Measurements from ENCODE around the gene CHI3L2.

The CHI3L2 gene

DNA sequence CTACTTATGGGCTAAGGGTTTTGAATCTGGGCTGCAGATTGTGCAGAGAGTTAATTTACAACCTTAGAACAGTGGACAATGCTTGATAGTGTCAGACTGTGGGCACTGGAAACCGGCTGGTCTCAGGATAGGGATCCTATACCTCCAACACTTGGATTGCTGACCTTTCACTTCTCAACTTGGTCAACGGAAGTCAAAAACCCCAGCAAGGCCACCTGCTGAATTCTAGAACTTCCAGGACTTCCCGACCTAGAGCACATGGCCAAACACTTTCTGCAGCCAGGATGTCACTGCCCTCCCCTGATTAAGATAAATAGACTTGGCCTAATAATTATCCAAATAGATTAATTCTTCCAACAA, 26.7 kb upstream of the CHI3L2 start:
- no peak overlapping the region for H4K8ac ChIP-seq (ENCODE audit: low read depth, low read length)
- no peak overlapping the region for H3K23ac ChIP-seq (ENCODE audit: low read depth, low read length, poor library complexity)
- no peaks in the 10 kb centered on the region for H3K79me1 ChIP-seq (ENCODE audit: low read depth, low read length)
- no peak overlapping the region for H3K4me3 ChIP-seq (ENCODE audit: low read length in 2 of 2)
- no peak overlapping the region for H2BK120ac ChIP-seq (ENCODE audit: low read depth, low read length)
- peaks cover 2 to 3% of the 10 kb centered on the region in 2 donors for H3K4me1 ChIP-seq (ENCODE audit: control insufficient read depth in 2 of 2, insufficient read depth in 1 of 2, low read depth in 1 of 2, low read length in 2 of 2)
- no CpG with 5 or more reads among the region's 3 CpGs for WGBS, 2 donors (ENCODE audit: extremely low coverage in 2 of 2, insufficient read length in 2 of 2, insufficient replicate concordance in 1 of 2)
- H3K36me3 ChIP-seq (replicated peaks in 1 of 2; ENCODE audit: control insufficient read depth in 2 of 2, insufficient read depth in 2 of 2, low read length in 2 of 2) = no peaks in the 10 kb centered on the region
- H2BK12ac ChIP-seq (ENCODE audit: low read length) = no peak overlapping the region
- no peak overlapping the region for H3K14ac ChIP-seq (ENCODE audit: low read length)
- H2BK5ac ChIP-seq (ENCODE audit: low read length) = no peak overlapping the region
- no peak overlapping the region for H3K9ac ChIP-seq (ENCODE audit: low read depth, low read length, poor library complexity)
- H3K18ac ChIP-seq (ENCODE audit: low read length) = no peak overlapping the region
- no peak overlapping the region for H2AK5ac ChIP-seq (ENCODE audit: low read depth, low read length)
- no peak overlapping the region for H2BK15ac ChIP-seq (ENCODE audit: low read length)
- no peak overlapping the region for H2AFZ ChIP-seq (ENCODE audit: low read length)
- H3K4me2 ChIP-seq (ENCODE audit: insufficient read depth, low read length, poor library complexity, severe bottlenecking) = no peak overlapping the region
- H3K9me3 ChIP-seq (replicated peaks in 1 of 2; ENCODE audit: control insufficient read depth in 2 of 2, insufficient read depth in 1 of 2, low read depth in 1 of 2, low read length in 2 of 2) = no peaks in the 10 kb centered on the region
- H3K4ac ChIP-seq (ENCODE audit: low read length) = no peak overlapping the region
- no peak for DNase-seq (ENCODE audit: low spot score)
- no peak overlapping the region for H3K27ac ChIP-seq (replicated peaks; ENCODE audit: low read length)
- peaks cover 0 to 21% (median 0%) of the 10 kb centered on the region in 3 experiments for H3K27me3 ChIP-seq (ENCODE audit: control insufficient read depth in 3 of 3, insufficient read depth in 3 of 3, low read depth in 1 of 3, low read length in 3 of 3)
- no peak overlapping the region for H4K91ac ChIP-seq (ENCODE audit: low read depth, low read length, poor library complexity)

DNA sequence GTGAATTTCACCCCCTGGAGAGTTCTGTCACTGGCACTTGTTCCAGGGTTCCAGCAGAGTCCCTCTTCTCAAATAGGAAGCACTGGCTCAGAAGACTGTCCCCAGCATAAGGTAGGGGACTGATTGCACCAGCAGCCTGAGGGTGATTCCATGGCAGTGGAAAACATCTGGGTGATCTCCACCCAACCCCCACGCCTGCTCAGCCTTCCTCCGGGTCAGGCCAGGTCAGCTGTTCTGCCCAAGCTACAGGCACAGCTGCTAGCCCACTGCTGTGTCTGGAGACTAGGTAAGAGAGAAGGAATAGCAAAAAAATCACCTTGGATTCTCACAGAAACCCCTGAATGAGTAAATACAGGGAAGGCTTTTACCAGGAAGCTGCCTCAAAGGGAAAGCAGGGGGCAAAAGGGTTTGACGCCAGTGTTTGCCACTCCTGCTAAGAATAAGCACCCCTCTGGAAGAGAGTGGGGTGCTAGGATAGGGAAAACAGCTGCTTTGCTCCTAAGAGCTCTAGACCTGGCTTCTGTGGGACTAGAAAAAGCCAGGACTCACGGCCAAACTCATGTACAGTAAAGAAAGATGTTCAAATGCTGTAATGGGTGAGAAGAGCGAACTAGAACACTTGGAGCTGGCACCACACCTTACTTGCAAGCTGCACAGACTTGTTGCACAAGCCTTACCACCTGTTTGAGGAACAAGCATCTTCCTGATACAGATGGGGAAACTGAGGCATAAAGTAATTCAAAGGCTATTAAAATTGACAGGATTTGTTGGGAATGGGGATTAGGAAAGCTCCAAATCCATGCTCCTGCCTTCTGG, 26.0 kb upstream of the CHI3L2 start:
- Histone ChIP-seq H3K79me1 (ENCODE audit: low read depth, low read length) (no peaks in the 10 kb centered on the region), H3K18ac (ENCODE audit: low read length) (no peak overlapping the region), H3K9me3 (replicated peaks in 1 of 2; ENCODE audit: control insufficient read depth in 2 of 2, insufficient read depth in 1 of 2, low read depth in 1 of 2, low read length in 2 of 2) (no peaks in the 10 kb centered on the region), H3K36me3 (replicated peaks in 1 of 2; ENCODE audit: control insufficient read depth in 2 of 2, insufficient read depth in 2 of 2, low read length in 2 of 2) (no peaks in the 10 kb centered on the region), H4K8ac (ENCODE audit: low read depth, low read length) (no peak overlapping the region), H3K4me1 (ENCODE audit: control insufficient read depth in 2 of 2, insufficient read depth in 1 of 2, low read depth in 1 of 2, low read length in 2 of 2) (peaks cover 1 to 2% of the 10 kb centered on the region in 2 donors), H3K4me3 (ENCODE audit: low read length in 2 of 2) (no peak overlapping the region), H2BK5ac (ENCODE audit: low read length) (no peak overlapping the region), H3K4me2 (ENCODE audit: insufficient read depth, low read length, poor library complexity, severe bottlenecking) (no peak overlapping the region), H2AFZ (ENCODE audit: low read length) (no peak overlapping the region), H4K91ac (ENCODE audit: low read depth, low read length, poor library complexity) (no peak overlapping the region), H3K4ac (ENCODE audit: low read length) (no peak overlapping the region), H2AK5ac (ENCODE audit: low read depth, low read length) (no peak overlapping the region), H3K9ac (ENCODE audit: low read depth, low read length, poor library complexity) (no peak overlapping the region), H3K27me3 (ENCODE audit: control insufficient read depth in 3 of 3, insufficient read depth in 3 of 3, low read depth in 1 of 3, low read length in 3 of 3) (peaks cover 0 to 21% (median 0%) of the 10 kb centered on the region in 3 experiments), H2BK15ac (ENCODE audit: low read length) (no peak overlapping the region), H2BK120ac (ENCODE audit: low read depth, low read length) (no peak overlapping the region), H3K14ac (ENCODE audit: low read length) (no peak overlapping the region), H3K27ac (replicated peaks; ENCODE audit: low read length) (no peak overlapping the region), H3K23ac (ENCODE audit: low read depth, low read length, poor library complexity) (no peak overlapping the region), H2BK12ac (ENCODE audit: low read length) (no peak overlapping the region)
- DNase-seq (ENCODE audit: low spot score) = no peak
- WGBS, 2 donors (ENCODE audit: extremely low coverage in 2 of 2, insufficient read length in 2 of 2, insufficient replicate concordance in 1 of 2) = no CpG with 5 or more reads among the region's 5 CpGs

DNA sequence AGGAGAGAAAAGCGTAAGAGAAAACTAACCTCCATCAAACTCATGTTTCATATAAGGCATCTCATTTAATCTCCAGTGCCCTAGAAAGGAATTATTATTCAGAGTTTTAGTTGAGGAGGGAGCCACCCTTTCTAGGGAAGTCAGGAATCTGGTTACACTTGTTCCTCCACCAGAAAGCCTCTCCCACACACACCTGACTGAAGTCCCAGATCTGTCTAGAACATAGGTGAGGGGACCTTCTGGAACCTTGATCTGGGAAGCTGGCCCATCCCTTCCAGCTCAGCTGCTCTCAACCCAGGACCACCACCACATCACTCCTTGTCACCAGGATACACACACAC, 25.2 kb upstream of the CHI3L2 start:
- no CpG with 5 or more reads among the region's 1 CpG for WGBS, 2 donors (ENCODE audit: extremely low coverage in 2 of 2, insufficient read length in 2 of 2, insufficient replicate concordance in 1 of 2)
- no peak overlapping the region for H3K14ac ChIP-seq (ENCODE audit: low read length)
- H3K4me3 ChIP-seq (ENCODE audit: low read length in 2 of 2) = no peak overlapping the region
- no peak overlapping the region for H2BK5ac ChIP-seq (ENCODE audit: low read length)
- H2BK120ac ChIP-seq (ENCODE audit: low read depth, low read length) = no peak overlapping the region
- no peak overlapping the region for H2BK15ac ChIP-seq (ENCODE audit: low read length)
- no peak for DNase-seq (ENCODE audit: low spot score)
- H3K4me2 ChIP-seq (ENCODE audit: insufficient read depth, low read length, poor library complexity, severe bottlenecking) = no peak overlapping the region
- no peak overlapping the region for H2BK12ac ChIP-seq (ENCODE audit: low read length)
- no peaks in the 10 kb centered on the region for H3K79me1 ChIP-seq (ENCODE audit: low read depth, low read length)
- H3K4me1 ChIP-seq (ENCODE audit: control insufficient read depth in 2 of 2, insufficient read depth in 1 of 2, low read depth in 1 of 2, low read length in 2 of 2) = peaks cover 1 to 2% of the 10 kb centered on the region in 2 donors
- H3K27me3 ChIP-seq (ENCODE audit: control insufficient read depth in 3 of 3, insufficient read depth in 3 of 3, low read depth in 1 of 3, low read length in 3 of 3) = peaks cover 0 to 21% (median 0%) of the 10 kb centered on the region in 3 experiments
- H3K36me3 ChIP-seq (replicated peaks in 1 of 2; ENCODE audit: control insufficient read depth in 2 of 2, insufficient read depth in 2 of 2, low read length in 2 of 2) = no peaks in the 10 kb centered on the region
- no peak overlapping the region for H3K18ac ChIP-seq (ENCODE audit: low read length)
- H3K4ac ChIP-seq (ENCODE audit: low read length) = no peak overlapping the region
- H4K8ac ChIP-seq (ENCODE audit: low read depth, low read length) = no peak overlapping the region
- H4K91ac ChIP-seq (ENCODE audit: low read depth, low read length, poor library complexity) = no peak overlapping the region
- H2AFZ ChIP-seq (ENCODE audit: low read length) = no peak overlapping the region
- H3K27ac ChIP-seq (replicated peaks; ENCODE audit: low read length) = no peak overlapping the region
- H2AK5ac ChIP-seq (ENCODE audit: low read depth, low read length) = no peak overlapping the region
- no peak overlapping the region for H3K23ac ChIP-seq (ENCODE audit: low read depth, low read length, poor library complexity)
- no peak overlapping the region for H3K9ac ChIP-seq (ENCODE audit: low read depth, low read length, poor library complexity)
- H3K9me3 ChIP-seq (replicated peaks in 1 of 2; ENCODE audit: control insufficient read depth in 2 of 2, insufficient read depth in 1 of 2, low read depth in 1 of 2, low read length in 2 of 2) = no peaks in the 10 kb centered on the region

DNA sequence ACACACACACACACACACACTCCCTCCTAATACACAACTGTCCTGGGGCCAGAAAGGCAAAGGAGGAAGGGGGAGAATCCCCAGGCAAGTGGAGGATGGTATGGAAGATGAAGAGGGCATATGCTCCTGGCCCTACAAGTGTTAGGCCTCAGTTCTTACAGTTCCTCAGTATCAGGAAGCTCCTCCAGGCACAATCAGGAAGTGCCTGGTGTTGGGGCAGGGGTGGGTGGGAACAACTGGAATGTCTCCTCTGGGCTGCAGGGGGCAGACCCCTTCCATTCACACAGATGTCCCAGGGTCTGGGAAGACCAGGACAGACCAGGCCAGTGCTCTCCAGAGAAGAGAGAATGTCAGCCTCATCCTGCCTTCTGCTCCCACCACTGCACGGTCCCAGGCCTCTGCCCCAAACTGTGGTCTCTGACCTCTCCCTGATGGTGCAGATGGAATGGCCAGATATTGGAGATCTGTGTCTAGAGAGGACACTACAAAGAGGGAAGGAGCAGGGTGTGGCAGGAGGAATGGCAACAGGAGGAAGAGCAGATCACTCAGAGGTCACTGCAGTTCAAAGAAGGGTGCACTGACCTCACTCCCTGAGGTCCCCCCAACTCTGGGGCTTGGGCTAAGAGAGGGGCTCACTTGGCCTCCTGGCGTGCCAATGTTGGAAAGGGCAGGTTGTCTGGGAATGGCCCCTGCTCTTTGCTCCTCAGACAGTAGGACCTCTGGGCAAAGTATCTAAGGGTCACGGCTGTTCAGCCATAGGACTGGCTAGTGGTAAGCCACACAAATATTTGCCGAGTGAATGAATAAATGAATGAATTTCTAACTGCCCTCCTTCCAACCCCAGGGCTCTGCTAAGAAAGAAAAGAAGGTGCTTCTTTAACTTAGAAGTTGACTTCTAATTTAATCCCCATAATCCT, 24.5 kb upstream of the CHI3L2 start:
- H2BK12ac ChIP-seq (ENCODE audit: low read length) = no peak overlapping the region
- peak overlapping the region; percentile 36 for H2AK5ac ChIP-seq (ENCODE audit: low read depth, low read length)
- H3K79me1 ChIP-seq (ENCODE audit: low read depth, low read length) = no peaks in the 10 kb centered on the region
- no peak overlapping the region for H3K9ac ChIP-seq (ENCODE audit: low read depth, low read length, poor library complexity)
- no peaks in the 10 kb centered on the region for H3K36me3 ChIP-seq (replicated peaks in 1 of 2; ENCODE audit: control insufficient read depth in 2 of 2, insufficient read depth in 2 of 2, low read length in 2 of 2)
- no peak overlapping the region for H3K27ac ChIP-seq (replicated peaks; ENCODE audit: low read length)
- no peak overlapping the region for H3K23ac ChIP-seq (ENCODE audit: low read depth, low read length, poor library complexity)
- no peak overlapping the region for H4K8ac ChIP-seq (ENCODE audit: low read depth, low read length)
- H3K4ac ChIP-seq (ENCODE audit: low read length) = no peak overlapping the region
- no peak overlapping the region for H2BK120ac ChIP-seq (ENCODE audit: low read depth, low read length)
- no peak for DNase-seq (ENCODE audit: low spot score)
- no peak overlapping the region for H3K14ac ChIP-seq (ENCODE audit: low read length)
- peak overlapping the region; percentile 71 for H3K18ac ChIP-seq (ENCODE audit: low read length)
- no CpG with 5 or more reads among the region's 4 CpGs for WGBS, 2 donors (ENCODE audit: extremely low coverage in 2 of 2, insufficient read length in 2 of 2, insufficient replicate concordance in 1 of 2)
- no peak overlapping the region for H3K4me3 ChIP-seq (ENCODE audit: low read length in 2 of 2)
- no peaks in the 10 kb centered on the region for H3K9me3 ChIP-seq (replicated peaks in 1 of 2; ENCODE audit: control insufficient read depth in 2 of 2, insufficient read depth in 1 of 2, low read depth in 1 of 2, low read length in 2 of 2)
- H3K27me3 ChIP-seq (ENCODE audit: control insufficient read depth in 3 of 3, insufficient read depth in 3 of 3, low read depth in 1 of 3, low read length in 3 of 3) = peaks cover 0 to 21% (median 0%) of the 10 kb centered on the region in 3 experiments
- no peak overlapping the region for H3K4me2 ChIP-seq (ENCODE audit: insufficient read depth, low read length, poor library complexity, severe bottlenecking)
- H4K91ac ChIP-seq (ENCODE audit: low read depth, low read length, poor library complexity) = no peak overlapping the region
- H2BK15ac ChIP-seq (ENCODE audit: low read length) = peak overlapping the region; percentile 51
- no peak overlapping the region for H2AFZ ChIP-seq (ENCODE audit: low read length)
- H3K4me1 ChIP-seq (ENCODE audit: control insufficient read depth in 2 of 2, insufficient read depth in 1 of 2, low read depth in 1 of 2, low read length in 2 of 2) = peaks cover 1 to 2% of the 10 kb centered on the region in 2 donors
- H2BK5ac ChIP-seq (ENCODE audit: low read length) = no peak overlapping the region

Data from neuronal stem cell (in vitro differentiated cells).